ENCODE data around the gene REEP2. TPM values are rescaled to one million over a fixed set of nuclear protein-coding genes. Genes with fewer than 3 reads are reported as not detected.

Gene REEP2
- total and polyA plus RNA-seq, 2 experiments from 2014 or later: 5.0 to 8.6 TPM

- no peak overlapping the region for H3K4me3 ChIP-seq
- H2AFZ ChIP-seq: no peak overlapping the region
- peaks cover 11% of the 10 kb centered on the region for H3F3A ChIP-seq (ENCODE audit: insufficient read depth)
- H3K79me2 ChIP-seq (ENCODE audit: insufficient read depth): no peaks in the 10 kb centered on the region
- TF ChIP-seq EZH2phosphoT487 (IDR thresholded peaks at IDR 0.05; ENCODE audit: insufficient read depth, low read depth) (no peak), EZH2 (IDR thresholded peaks at IDR 0.05; ENCODE audit: insufficient read depth, poor library complexity, severe bottlenecking) (no peak)
- WGBS, 2 experiments (ENCODE audit: low coverage in 1 of 2, low lambda C conversion rate in 2 of 2, missing lambda C conversion rate in 2 of 2): 97 to 99% methylated on average over 5 of the region's 5 CpGs
- peaks cover 27% of the 10 kb centered on the region for H3K36me3 ChIP-seq (ENCODE audit: low read depth)
- no peaks in the 10 kb centered on the region for H3K27me3 ChIP-seq (replicated peaks; ENCODE audit: insufficient read depth)
- peaks cover 6% of the 10 kb centered on the region for H3K4me1 ChIP-seq (ENCODE audit: insufficient read depth)
- in situ Hi-C loops (cut with MboI): no loop called here
- H4K20me1 ChIP-seq (ENCODE audit: insufficient read depth): no peaks in the 10 kb centered on the region
- no peak overlapping the region for H3K4me2 ChIP-seq (ENCODE audit: unreplicated experiment)
- H3K27ac ChIP-seq: no peak overlapping the region
- H3K9me3 ChIP-seq (ENCODE audit: low read depth): no peaks in the 10 kb centered on the region
- DNase-seq: no peak
- H3K9me2 ChIP-seq (ENCODE audit: insufficient read depth): no peaks in the 10 kb centered on the region
- no peak overlapping the region for H3K9ac ChIP-seq
Measured at GRCh38 chr5:138435943-138436342, 2.9 kb upstream of the REEP2 start.

- H3K79me2 ChIP-seq (ENCODE audit: insufficient read depth): no peaks in the 10 kb centered on the region
- in situ Hi-C loops (cut with MboI): no loop called here
Measured at GRCh38 chr5:138438003-138438723, 694 bp upstream of the REEP2 start.

GRCh38 chr5:138439477-138440158, 761 bp downstream of the REEP2 start:
- Histone ChIP-seq H3K4me2 (ENCODE audit: unreplicated experiment) (peak overlapping the region; percentile 77), H3K9me3 (ENCODE audit: low read depth) (no peaks in the 10 kb centered on the region), H3K36me3 (ENCODE audit: low read depth) (peaks cover 12% of the 10 kb centered on the region; the same call in 1 of the 2 replicates), H3K4me1 (ENCODE audit: insufficient read depth) (peaks cover 6% of the 10 kb centered on the region), H3K4me3 (peak overlapping the region; percentile 76), H3K27ac (no peak overlapping the region), H3F3A (ENCODE audit: insufficient read depth) (peaks cover 11% of the 10 kb centered on the region), H3K27me3 (replicated peaks; ENCODE audit: insufficient read depth) (no peaks in the 10 kb centered on the region), H2AFZ (peak overlapping the region; percentile 90), H3K79me2 (ENCODE audit: insufficient read depth) (no peaks in the 10 kb centered on the region), H3K9me2 (ENCODE audit: insufficient read depth) (no peaks in the 10 kb centered on the region), H3K9ac (peak overlapping the region; percentile 74), H4K20me1 (ENCODE audit: insufficient read depth) (no peaks in the 10 kb centered on the region)
- in situ Hi-C loops (cut with MboI): no loop called here
- DNase-seq: peak; percentile 21
- 37 to 39% methylated on average over 18 to 20 of the region's 20 CpGs for WGBS, 2 experiments (ENCODE audit: low coverage in 1 of 2, low lambda C conversion rate in 2 of 2, missing lambda C conversion rate in 2 of 2)
- TF ChIP-seq EZH2 (IDR thresholded peaks at IDR 0.05; ENCODE audit: insufficient read depth, poor library complexity, severe bottlenecking): no peak
- no peak for TF ChIP-seq EZH2phosphoT487 (IDR thresholded peaks at IDR 0.05; ENCODE audit: insufficient read depth, low read depth)

More at GRCh38 chr5:138438003-138438723, 694 bp upstream of the REEP2 start:
- WGBS, 2 experiments (ENCODE audit: low coverage in 1 of 2, low lambda C conversion rate in 2 of 2, missing lambda C conversion rate in 2 of 2): 45 to 47% methylated on average over 11 of the region's 11 CpGs
- no peaks in the 10 kb centered on the region for H3K27me3 ChIP-seq (replicated peaks; ENCODE audit: insufficient read depth)
- H3K4me2 ChIP-seq (ENCODE audit: unreplicated experiment): peak overlapping the region; percentile 77
- H2AFZ ChIP-seq: peak overlapping the region; percentile 90
- H3K9me2 ChIP-seq (ENCODE audit: insufficient read depth): no peaks in the 10 kb centered on the region
- H3K9me3 ChIP-seq (ENCODE audit: low read depth): no peaks in the 10 kb centered on the region
- H3K9ac ChIP-seq: peak overlapping the region; percentile 74
- H3K36me3 ChIP-seq (ENCODE audit: low read depth): peaks cover 15% of the 10 kb centered on the region
- no peaks in the 10 kb centered on the region for H4K20me1 ChIP-seq (ENCODE audit: insufficient read depth)
- no peak overlapping the region for H3K27ac ChIP-seq
- TF ChIP-seq EZH2 (IDR thresholded peaks at IDR 0.05; ENCODE audit: insufficient read depth, poor library complexity, severe bottlenecking): no peak
- no peak for TF ChIP-seq EZH2phosphoT487 (IDR thresholded peaks at IDR 0.05; ENCODE audit: insufficient read depth, low read depth)
- peaks cover 11% of the 10 kb centered on the region for H3F3A ChIP-seq (ENCODE audit: insufficient read depth)
- H3K4me1 ChIP-seq (ENCODE audit: insufficient read depth): peaks cover 6% of the 10 kb centered on the region
- peak overlapping the region; percentile 76 for H3K4me3 ChIP-seq
- DNase-seq: no peak

- H3K4me2 ChIP-seq (ENCODE audit: unreplicated experiment): no peak overlapping the region
- H3K9me2 ChIP-seq (ENCODE audit: insufficient read depth): no peaks in the 10 kb centered on the region
- in situ Hi-C loops (cut with MboI): no loop called here
- no peak overlapping the region for H3K27ac ChIP-seq
- H3K4me3 ChIP-seq: no peak overlapping the region
- no peak overlapping the region for H2AFZ ChIP-seq
- peaks cover 6% of the 10 kb centered on the region; the same call in 1 of the 2 replicates for H3K36me3 ChIP-seq (ENCODE audit: low read depth)
- TF ChIP-seq EZH2phosphoT487 (IDR thresholded peaks at IDR 0.05; ENCODE audit: insufficient read depth, low read depth) (no peak), EZH2 (IDR thresholded peaks at IDR 0.05; ENCODE audit: insufficient read depth, poor library complexity, severe bottlenecking) (no peak)
- no peak overlapping the region for H3K9ac ChIP-seq
- H3K27me3 ChIP-seq (replicated peaks; ENCODE audit: insufficient read depth): no peaks in the 10 kb centered on the region
- H3K9me3 ChIP-seq (ENCODE audit: low read depth): no peaks in the 10 kb centered on the region
- 76 to 84% methylated on average over 16 to 17 of the region's 17 CpGs for WGBS, 2 experiments (ENCODE audit: low coverage in 1 of 2, low lambda C conversion rate in 2 of 2, missing lambda C conversion rate in 2 of 2)
- H4K20me1 ChIP-seq (ENCODE audit: insufficient read depth): no peaks in the 10 kb centered on the region
- peaks cover 11% of the 10 kb centered on the region for H3F3A ChIP-seq (ENCODE audit: insufficient read depth)
- peaks cover 6% of the 10 kb centered on the region for H3K4me1 ChIP-seq (ENCODE audit: insufficient read depth)
- DNase-seq: no peak
- no peaks in the 10 kb centered on the region for H3K79me2 ChIP-seq (ENCODE audit: insufficient read depth)
Measured at GRCh38 chr5:138440159-138441073, 1.6 kb downstream of the REEP2 start.
